ENCODE measurements around the gene CUEDC1. TPM values are rescaled to one million over a fixed set of nuclear protein-coding genes. Genes with fewer than 3 reads are reported as not detected.

CUEDC1 gene
- total RNA-seq, 1 donor from 2014 or later: 0.29 TPM

DNA sequence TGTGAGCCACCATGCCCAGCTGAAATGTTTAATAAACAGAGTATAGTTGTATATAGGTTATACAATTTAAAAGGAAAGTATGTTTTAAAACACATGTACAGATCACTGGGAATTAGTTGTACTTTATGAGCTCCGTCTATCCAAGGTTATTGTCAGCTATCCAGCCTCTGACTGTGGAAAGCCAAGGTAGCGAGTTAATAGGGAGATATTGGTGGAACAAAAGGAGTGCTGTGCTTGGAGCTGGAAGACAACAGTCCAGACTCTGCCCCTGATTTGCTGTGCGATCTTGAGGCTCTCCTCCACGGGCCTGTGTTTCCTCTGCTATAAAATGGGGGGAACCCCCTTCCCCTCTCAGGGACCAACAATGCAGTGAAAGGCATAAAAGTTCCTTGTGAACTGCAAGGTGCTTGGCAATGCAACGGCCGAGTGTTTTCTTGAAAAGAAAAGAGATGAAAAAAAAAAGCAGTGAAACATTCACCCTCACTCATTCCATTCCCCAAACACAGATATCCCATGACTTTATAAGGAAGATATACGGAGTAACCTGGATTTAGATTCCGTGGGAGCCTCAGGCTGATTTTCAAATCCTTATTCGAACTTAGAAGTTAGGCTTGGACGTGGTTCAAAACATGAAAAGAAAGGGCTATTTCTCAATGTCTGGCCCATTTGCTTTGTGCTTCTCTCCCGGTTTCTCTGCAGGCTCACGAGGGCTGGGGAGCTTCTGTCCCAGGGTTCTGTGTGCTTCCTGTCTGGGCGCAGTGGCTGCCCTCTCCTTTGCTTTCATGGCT lies 34.1 kb downstream of the CUEDC1 start:
- intact Hi-C loops (cut with micrococcal nuclease): no loop called here

GRCh38 chr17:57919918-57920317 lies 35.3 kb downstream of the CUEDC1 start:
- intact Hi-C loops (cut with micrococcal nuclease): no loop called here

DNA sequence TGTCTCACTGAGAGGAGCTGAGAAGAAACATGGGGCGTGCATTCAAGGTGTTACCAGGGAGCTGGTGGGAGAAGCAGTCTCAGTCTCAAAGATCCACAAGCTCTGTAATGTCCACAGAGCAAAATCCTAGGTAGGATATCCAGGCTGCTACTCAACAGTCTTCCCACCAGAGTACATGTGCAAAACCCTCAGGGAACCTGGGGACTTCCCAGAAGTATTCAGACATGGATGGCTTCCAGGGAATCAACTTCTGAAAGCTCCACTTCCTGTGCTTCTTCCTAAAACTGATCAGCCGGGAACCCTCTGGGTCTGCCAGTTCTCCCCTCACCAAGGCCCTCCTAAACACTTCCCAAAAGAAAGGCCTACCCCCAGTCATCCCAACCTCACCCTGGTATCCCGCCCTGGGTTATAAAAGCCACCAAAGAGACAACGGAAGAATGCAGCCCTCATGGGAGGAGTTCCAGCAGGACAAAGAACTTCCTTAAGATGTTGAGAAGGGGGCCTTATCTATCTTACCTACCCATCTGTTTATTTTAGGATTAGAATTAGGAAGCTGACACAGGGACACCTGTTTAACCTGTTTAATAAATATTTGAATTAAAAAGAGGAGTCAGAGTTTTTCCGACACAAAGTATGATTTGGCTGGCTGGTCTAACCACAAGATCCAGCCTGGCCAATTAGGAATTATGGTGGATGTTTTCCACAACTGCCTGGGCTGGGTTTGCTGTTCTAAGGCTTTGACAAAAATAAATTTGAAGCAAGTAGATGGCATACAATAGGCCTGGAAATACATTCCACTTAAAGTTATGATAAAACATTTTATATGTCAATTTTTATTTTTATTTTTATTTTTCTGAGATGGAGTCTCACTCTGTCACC lies 37.0 kb downstream of the CUEDC1 start:
- intact Hi-C loops (cut with micrococcal nuclease): no loop called here

- intact Hi-C loops (cut with micrococcal nuclease): loop anchor here (1.0 kb wide), 1 partner anchor 78 kb away; no protein-coding TSS in a partner anchor
Measured at GRCh38 chr17:57916925-57917858, 38.0 kb downstream of the CUEDC1 start.

DNA sequence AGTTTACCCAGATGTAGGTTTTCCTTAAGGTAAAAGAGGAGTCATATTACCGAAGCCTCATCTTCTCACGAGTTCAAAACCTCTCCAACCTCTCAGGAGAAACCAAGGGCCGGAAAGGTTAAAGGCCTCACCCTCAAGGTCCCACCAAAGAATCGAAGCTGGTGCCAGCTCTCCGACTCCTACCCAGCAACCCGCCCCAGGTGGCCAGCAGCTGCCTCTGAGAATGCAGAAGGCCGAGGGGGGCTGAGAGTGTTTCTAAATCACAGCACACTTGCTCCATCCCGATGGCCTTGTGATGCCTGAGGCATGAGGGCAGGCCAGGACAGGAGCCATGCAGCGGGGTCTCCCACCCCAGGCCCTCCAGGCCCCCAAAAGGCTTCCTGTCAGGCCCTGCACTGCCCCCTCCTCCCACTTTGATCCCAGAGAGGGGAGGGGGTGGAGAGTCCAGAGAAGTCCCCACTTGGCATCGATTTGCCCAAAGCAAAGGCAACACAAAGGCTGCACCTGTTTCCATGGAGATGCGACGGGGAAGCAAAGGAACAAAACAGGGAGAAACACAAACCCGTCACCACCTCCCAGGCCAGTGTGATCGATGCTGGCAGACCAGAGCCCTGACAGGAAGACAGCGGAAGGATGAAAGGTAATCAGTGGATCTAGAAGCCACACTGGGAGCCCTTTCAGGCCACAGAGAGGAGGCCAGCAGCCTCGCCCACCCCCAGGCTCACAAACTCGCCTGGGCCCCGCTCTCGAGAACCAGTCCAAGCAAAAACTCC lies 39.0 kb downstream of the CUEDC1 start:
- intact Hi-C loops (cut with micrococcal nuclease): no loop called here

GRCh38 chr17:57915544-57915943 lies 39.7 kb downstream of the CUEDC1 start:
- intact Hi-C loops (cut with micrococcal nuclease): no loop called here

- intact Hi-C loops (cut with micrococcal nuclease): no loop called here
Measured at GRCh38 chr17:57914273-57915142, 40.7 kb downstream of the CUEDC1 start.

- intact Hi-C loops (cut with micrococcal nuclease): no loop called here
Measured at GRCh38 chr17:57913575-57914272, 41.5 kb downstream of the CUEDC1 start.

GRCh38 chr17:57911834-57912673 lies 43.2 kb downstream of the CUEDC1 start:
- intact Hi-C loops (cut with micrococcal nuclease): no loop called here

DNA sequence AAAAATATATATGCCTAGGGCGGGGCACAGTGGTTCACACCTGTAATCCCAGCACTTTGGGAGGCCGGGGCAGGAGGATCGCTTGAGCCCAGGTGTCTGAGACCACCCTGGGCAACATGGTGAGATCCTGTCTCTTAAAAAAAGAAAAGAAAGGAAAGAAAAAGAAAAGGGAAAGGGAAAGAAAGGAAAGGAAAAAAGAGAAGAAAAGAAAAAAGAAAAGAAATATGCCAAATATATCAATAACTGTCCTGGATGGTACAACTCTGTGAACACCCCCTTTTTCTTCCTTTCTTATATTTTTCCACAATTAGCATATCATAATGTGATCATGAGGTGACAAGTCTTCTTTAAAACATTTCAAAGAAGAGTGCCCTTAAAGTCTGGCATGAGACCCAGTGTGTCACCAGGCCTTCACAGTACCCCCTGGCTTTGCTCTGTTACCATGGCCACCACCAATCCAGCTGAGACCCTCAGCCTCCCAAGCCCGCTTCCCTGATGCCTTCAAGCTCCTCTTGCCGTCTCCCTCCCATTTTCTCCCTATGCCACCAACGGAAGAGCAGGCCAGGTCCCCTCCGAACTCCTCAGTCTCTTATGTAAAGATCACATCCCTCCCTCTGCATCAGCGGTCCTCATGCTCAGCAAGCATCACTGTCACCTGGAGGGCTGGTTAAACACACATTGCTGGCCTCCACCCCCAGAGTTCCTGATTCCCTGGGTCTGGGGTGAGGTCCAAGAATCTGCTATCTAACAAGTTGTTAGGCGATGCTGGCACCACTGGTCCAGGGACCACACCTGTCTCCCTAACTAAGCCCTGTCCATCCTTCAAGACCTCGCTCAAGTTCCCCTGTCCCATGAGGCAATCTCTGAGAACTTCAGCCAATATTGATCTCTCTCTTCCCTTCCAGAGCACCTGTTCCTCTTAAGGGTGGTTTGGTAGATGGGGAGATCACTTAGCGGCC lies 44.5 kb downstream of the CUEDC1 start:
- intact Hi-C loops (cut with micrococcal nuclease): no loop called here

GRCh38 chr17:57909551-57909950 lies 45.7 kb downstream of the CUEDC1 start:
- intact Hi-C loops (cut with micrococcal nuclease): no loop called here

- intact Hi-C loops (cut with micrococcal nuclease): no loop called here
Measured at GRCh38 chr17:57908278-57908677, 46.9 kb downstream of the CUEDC1 start.

GRCh38 chr17:57906910-57907309 lies 48.3 kb downstream of the CUEDC1 start:
- intact Hi-C loops (cut with micrococcal nuclease): no loop called here

DNA sequence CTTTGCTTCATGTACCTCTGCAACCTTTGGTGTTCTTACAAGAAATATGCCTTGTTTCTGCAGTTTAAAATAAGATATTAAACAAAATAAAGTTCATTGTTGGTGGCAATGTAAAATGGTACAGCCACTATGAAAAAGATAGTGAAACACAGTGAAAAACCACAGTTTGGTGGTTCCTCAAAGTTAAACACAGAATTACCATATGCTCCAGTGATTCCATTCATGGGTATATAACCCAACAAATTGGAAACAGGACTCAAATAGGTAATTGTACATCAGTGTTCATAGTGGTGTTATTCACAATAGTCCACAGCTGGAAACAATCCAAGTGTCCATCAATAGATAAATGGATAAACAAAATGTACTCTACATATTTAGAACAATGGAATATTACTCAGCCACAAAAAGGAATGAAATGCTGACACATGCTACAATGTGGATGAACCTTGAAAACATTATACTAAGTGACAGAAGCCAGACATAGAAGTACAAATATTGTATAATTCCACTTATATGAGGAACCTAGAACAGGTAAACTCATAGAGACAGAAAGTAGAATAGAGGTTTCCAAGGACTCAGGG lies 49.2 kb downstream of the CUEDC1 start:
- intact Hi-C loops (cut with micrococcal nuclease): no loop called here

DNA sequence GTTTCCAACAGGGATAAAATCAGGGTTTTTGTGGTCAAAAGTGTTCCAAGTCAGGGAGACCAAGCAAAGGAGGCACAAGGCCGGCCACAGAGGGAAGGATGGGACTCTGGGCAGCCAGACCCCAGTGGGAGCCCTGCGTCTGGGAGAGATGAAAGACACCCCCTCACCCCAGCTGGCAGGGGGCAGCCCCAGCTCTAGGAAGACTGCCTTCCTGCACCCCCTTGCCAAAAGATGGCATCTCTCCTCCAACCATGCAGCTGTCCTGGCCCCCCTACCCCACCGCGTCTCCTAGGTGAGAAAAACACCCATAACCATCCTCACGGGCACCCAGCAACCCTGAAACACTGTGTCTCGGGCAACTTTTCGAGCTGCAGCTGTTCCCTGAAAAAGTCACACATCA lies 51.3 kb downstream of the CUEDC1 start:
- intact Hi-C loops (cut with micrococcal nuclease): no loop called here
